DMS114 treated with DMSO at 0.1 percent for 48 hours (cell line): ENCODE data around the gene ACTN1.

Experiments
- DNase-seq: peaks from one replicate; lab custom pipeline; 2025; ENCODE audit not compliant: unreplicated experiment; lab: John Stamatoyannopoulos, UW

ACTN1 gene

GRCh38 chr14:68951800-68952530 lies 27.1 kb downstream of the ACTN1 start:
- no peak for DNase-seq

GRCh38 chr14:68951035-68951797 lies 27.9 kb downstream of the ACTN1 start:
- no peak for DNase-seq

DNA sequence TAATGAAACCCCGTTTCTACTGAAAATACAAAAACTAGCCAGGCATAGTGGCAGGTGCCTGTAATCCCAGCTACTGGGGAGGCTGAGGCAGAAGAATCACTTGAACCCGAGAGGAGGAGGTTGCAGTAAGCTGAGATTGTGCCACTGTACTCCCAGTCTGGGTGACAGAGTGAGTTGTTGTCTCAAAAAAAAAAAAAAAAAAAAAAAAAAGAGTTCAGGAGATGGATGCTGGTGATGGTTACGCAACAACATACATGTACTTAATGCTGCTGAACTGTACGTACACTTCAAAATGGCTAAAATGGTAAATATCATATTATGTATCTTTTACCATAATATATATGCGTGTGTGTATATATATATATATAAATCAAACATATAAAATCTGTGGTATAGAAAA lies 29.0 kb downstream of the ACTN1 start:
- no peak for DNase-seq

- no peak for DNase-seq
Measured at GRCh38 chr14:68949601-68949965, 29.5 kb downstream of the ACTN1 start.

DNA sequence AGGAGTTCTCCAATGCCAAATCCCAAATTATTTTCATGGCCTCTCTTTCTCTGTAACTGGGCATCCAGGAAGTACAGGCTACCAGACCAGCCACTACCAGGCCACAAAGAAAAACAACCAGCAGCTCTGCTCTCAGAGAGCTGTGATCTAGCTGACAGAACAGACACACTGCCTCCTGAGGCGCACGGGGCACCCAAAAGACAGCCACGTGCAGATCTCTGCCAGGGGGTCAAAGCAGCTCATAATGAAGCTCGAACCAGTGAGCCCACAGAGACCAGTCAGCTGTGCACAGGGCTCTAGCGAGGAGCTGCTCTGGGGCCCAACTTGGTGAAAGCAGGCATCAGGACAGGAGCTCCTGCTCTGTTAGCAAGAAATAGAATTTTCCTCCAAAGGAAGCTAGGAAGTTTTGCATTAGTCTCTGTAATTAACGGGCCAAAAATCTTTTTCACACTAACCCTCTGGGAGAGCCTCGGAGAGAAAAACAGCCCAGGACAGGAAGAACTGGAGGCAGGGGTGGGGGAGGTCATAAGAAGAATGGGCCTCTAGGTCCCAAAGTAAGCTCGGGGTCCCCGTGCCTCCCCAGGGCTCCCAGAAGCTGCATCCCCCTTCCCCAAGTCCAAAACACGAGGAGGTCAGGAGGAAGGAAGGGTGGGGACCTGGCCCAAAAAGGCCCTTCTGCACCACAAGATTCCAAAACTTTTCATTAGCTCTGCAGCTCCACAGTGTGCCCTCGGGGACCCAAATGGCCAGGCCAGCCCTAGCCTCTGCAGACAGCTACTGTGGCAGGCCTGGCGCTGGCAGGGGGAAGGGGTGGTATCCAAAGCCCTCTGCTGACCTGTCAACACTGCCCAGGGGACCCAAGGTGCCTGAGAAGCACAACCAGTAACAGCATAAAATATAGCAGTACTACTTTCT lies 30.2 kb downstream of the ACTN1 start:
- DNase-seq, result no peak

- no peak for DNase-seq
Measured at GRCh38 chr14:68947802-68948201, 31.3 kb downstream of the ACTN1 start.

DNA sequence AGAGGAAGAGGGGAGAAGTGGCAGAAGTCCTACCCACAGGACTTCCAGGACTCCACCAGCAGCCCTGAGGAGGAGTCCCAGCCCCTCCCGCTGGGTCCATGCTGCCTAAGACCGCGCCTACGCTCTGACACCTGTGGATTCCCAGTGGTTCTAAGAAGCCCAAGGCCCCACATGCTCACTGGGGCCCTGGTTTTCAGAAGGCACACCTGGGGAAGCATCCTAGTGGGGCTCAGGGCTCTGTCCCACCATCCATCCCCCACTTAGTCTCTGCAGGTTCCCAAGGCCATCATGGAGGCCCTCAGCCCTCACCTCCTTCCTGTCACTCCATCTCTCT lies 32.6 kb downstream of the ACTN1 start:
- DNase-seq, result no peak

GRCh38 chr14:68945585-68946488 lies 33.3 kb downstream of the ACTN1 start:
- no peak for DNase-seq

- DNase-seq, result no peak
Measured at GRCh38 chr14:68945190-68945584, 33.9 kb downstream of the ACTN1 start.

DNA sequence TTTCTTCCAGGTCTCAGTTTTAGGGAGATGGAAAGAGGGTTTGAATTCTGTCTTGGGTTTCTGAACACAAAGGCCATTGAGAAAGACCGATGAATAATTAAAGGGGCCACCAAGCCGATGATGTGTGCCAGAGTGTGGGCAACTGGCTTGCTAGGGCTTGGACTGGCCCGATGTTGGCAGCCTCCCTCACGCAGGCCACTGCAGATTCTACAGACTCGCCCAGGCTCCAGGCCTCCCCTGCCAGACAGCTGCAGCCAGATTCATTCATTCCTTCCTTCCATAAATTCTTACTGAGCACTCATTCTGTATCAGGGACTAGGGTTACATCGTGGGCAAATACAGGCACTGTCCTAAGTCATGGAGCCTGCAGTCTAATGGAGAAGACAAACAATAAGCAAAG lies 34.9 kb downstream of the ACTN1 start:
- DNase-seq, result no peak

DNA sequence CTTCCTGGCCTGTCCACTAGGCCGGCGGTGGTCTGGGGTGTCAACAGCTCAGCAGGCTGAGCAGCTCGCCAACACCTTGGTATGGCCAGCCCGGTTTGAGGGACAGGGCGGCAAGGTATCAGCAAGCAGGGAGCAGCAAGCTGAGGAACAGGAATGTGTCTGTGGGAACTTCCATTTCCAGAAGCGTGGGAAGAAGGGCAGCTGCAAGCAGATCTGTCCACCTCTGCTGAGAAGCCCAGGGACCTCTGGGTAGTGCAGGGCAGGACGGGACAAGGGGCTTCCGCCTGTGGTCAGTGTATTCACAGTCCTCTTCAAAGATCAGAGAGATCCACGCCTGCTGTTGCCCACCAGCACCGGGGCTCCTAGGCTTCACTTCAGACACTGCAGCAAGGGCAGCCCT lies 36.0 kb downstream of the ACTN1 start:
- DNase-seq, result no peak

DNA sequence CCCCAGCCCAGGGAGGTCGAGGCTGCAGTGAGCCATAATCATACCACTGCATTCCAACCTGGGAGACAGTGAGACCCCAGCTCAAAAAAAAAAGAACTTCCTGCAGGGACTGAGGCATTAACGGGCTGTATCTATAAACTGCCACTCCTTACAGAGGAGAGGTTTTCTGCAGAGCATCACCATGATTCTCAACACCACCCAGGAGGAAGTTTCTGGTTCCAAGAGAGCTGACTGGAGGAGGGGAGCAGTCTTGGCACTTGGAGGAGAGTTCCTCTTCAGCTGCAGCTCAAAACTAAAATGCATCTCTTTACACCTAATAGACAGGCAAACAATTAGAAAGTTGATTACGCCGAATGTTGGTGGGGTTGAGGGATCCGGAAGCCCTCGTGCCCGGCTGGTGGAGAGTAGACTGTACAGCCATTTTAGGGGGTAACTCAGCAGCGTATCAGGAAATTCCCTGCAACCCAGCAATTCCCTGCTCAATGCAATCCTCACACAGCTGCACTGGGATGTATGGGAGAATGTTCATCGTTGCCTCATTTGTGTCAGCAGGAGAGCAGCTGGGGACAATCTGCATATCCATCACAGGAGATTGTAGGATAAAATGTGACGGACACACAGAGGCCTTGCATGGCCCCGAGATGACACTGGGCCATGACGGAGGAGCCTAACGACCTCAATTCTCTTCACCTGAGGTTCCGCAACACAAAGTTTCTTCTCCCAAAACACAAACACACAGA lies 36.6 kb downstream of the ACTN1 start:
- DNase-seq, result no peak

DNA sequence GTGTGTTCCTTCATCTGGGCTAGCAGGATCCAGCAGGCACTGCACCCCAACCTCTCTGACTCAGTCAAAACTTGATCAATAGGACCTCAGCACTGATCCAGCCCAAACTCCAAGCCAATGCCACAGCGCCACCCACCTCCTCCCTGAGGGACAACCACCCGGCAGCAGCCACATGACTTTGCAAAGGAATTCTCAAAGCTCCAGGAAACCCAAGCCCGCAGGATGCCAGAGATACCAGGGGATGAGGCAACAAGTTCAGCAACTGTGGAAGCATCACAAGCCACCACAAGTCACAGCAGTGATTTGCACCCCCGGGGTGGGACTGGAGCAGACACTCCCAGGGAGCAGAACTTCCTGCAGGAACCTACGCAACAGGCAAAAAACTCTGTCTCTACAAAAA lies 37.3 kb downstream of the ACTN1 start:
- DNase-seq, result no peak

DNA sequence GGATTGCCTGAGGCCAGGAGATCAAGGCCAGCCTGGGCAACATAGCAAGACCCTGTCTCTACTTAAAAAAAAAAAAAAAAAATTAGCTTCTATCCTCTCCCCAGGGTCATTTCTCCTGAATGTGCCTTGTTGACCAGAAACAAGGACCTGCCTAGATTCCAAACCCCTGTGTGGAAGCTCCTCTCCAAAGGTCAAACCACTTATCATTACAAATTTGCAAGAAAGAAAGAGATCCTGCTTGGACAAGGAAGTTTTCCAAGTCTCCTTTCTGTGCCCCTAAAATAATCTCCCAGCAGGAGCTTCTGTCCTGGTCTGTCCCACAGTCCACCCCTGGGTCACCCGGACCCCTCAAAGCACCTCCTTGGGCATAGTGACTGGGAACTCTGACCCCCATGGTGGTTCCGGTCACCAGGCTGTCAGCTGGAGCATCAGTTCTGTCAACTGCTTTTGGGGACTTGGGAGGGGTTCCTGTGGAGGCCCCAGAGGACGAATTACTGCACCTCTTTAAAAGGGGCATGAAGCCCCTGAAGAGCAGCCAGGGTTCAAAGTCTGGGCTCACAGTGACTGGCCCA lies 38.4 kb downstream of the ACTN1 start:
- DNase-seq, result no peak

DNA sequence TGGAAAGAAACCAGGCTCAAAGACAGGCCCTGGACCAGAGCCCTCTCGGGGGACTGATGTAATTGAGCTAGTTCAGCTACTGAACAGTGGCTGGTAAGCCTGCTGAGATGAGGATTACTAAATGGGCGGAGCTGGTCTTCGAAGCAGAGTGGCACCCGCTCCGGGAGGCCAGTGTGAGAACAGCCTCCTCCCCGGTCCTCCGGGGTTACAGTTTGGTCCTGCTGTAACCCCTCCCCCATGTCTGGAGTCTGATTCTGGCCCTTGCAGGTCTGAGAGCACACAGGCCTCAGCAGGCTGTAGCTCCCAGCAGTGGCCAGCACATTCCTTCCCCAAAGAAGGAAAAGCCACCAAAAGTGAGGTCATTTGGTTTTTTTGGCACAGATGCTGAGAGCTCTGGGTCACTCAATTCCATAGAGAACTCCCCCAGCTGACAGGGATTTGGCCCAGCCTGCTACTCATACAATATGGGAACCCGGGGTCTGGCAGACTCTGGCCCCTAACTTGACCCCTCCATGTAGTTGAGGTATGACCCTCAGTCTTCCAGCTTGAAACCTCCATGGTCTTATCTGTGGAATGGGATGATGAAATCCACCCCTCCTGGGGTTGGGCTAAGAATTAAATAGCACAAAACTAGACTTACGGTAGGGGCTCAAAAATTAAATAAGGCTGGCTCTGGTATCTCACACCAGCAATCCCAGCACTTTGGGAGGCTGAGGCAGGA lies 39.0 kb downstream of the ACTN1 start:
- no peak for DNase-seq

DNA sequence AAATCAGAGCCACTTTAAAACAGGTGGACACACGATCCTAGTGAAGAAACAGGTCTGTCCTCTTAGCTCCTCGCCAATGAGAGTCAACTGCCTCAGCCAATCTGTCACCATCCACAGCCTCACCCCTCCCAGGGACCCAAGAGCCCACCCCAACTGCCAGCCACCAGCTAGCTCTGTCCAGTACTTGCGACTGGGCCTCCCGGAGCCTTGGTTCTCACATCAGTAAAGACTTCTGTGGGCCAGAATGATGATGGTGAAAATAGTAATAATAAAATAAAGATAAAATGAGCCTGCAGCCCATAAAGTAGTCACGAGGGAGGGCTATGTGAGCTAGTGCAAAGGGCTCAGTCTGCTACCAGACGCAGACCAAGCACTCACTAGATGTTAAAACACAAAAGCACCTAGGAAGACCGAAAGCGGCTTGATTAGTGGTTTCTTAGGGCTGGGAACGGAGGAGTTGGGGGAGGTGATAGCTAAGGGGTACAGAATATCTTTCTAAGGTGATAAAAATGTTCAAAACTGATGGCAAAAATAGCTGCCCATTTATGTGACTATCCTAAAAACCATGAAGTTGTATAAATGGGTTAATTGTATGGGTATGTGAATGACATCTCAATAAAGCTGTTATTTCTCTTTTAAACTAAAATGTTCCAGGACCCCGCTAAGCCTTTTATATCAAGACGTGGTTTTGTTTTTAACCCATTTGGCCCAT lies 39.8 kb downstream of the ACTN1 start:
- no peak for DNase-seq

DNA sequence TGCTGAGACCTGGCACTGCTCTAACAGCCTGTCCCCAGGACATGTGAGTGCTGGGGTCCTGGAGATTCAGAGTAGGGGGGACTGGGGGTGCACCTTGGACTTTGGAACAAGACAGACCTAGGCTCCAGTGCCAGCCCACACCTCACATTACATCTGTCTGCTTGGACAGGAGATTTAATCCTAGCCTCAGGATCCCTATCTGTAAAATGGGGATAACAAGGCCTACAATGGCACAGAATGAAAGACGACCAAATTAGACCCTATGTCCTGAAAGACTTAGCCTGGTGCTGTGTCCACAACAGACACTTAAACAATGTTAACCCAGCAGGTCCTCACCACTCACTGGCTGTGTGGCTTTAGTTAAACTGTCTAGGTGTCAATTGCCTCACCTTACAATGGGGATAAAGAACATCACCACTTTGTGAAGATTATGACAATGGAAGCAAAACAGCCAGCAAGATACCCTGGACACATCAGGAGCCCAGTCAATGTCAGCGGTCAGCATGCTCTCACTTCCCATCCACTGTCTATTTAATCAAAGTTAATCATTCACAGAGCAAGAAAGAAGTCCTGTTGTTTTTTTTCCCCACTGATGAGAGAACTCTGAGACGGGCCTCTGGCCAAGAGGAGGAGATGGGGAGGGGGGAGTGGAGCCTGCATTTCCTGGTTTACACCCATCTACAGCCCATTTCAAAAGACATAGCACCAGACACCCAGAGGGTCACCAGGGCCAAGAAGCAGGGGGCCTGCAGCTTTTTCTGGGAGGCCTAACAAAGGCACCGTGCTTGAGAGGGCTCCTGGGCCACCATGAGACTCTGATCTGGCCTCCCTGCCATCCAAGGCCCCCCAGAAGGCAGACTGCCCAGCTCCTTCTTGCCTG lies 40.6 kb downstream of the ACTN1 start:
- no peak for DNase-seq
